Measurements from ENCODE around the gene CNBP. TPM values are rescaled to one million over a fixed set of nuclear protein-coding genes. Genes with fewer than 3 reads are reported as not detected.

Gene CNBP
- total RNA-seq, 4 donors from 2014 or later = 169 to 329 (median 258) TPM

GRCh38 chr3:129184396-129184657 lies 631 bp upstream of the CNBP start:
- TF ChIP-seq CTCF (IDR thresholded peaks at IDR 0.05) (no peak), EP300 (IDR thresholded peaks at IDR 0.05; ENCODE audit: low read depth) (no peak), POLR2AphosphoS5 (IDR thresholded peaks at IDR 0.05) (no peak), POLR2A (IDR thresholded peaks at IDR 0.05) (no peak)
- intact Hi-C loops (cut with DNase I; ENCODE audit: low total_unique reads) (no loop called here), in situ Hi-C loops (cut with MboI; ENCODE audit: low pct_ligation_motif_present in 1 of 4, low pct_unique_long_range_greater_than_20kb in 1 of 4, low sequenced_read_pairs in 3 of 4) (no loop called here)
- H3K27ac ChIP-seq = peak overlapping the region; percentile 96 to 99 (median 99)
- peak overlapping the region; percentile 37 to 93 (median 88) for H3K4me3 ChIP-seq
- 0% methylated on average over 5 of the region's 5 CpGs; no CpG with 5 or more reads in 1 of the 2 donors for WGBS, 2 donors (ENCODE audit: low coverage in 1 of 2)
- no peaks in the 10 kb centered on the region for H3K36me3 ChIP-seq
- DNase-seq = peak; percentile 26
- H3K27me3 ChIP-seq = no peaks in the 10 kb centered on the region
- H3K9me3 ChIP-seq = no peaks in the 10 kb centered on the region
- H3K4me1 ChIP-seq = peaks cover 18 to 57% (median 30%) of the 10 kb centered on the region in 4 donors

- H3K27ac ChIP-seq = peak overlapping the region; percentile 96 to 99 (median 99)
- no peaks in the 10 kb centered on the region for H3K36me3 ChIP-seq
- H3K4me3 ChIP-seq = peak overlapping the region; percentile 55 to 93 (median 88)
- in situ Hi-C loops (cut with MboI; ENCODE audit: low pct_ligation_motif_present in 1 of 4, low pct_unique_long_range_greater_than_20kb in 1 of 4, low sequenced_read_pairs in 3 of 4) (no loop called here), intact Hi-C loops (cut with DNase I; ENCODE audit: low total_unique reads) (no loop called here)
- peak; percentile 24 for DNase-seq
- WGBS, 2 donors (ENCODE audit: low coverage in 1 of 2) = 0 to 1% methylated on average over 9 to 24 of the region's 24 CpGs
- TF ChIP-seq EP300 (IDR thresholded peaks at IDR 0.05; ENCODE audit: low read depth) (no peak), POLR2AphosphoS5 (IDR thresholded peaks at IDR 0.05) (no peak), POLR2A (IDR thresholded peaks at IDR 0.05) (no peak), CTCF (IDR thresholded peaks at IDR 0.05) (no peak)
- no peaks in the 10 kb centered on the region for H3K27me3 ChIP-seq
- no peaks in the 10 kb centered on the region for H3K9me3 ChIP-seq
- peaks cover 29 to 74% (median 44%) of the 10 kb centered on the region in 4 donors for H3K4me1 ChIP-seq
Measured at GRCh38 chr3:129182390-129183185, 1.1 kb downstream of the CNBP start.

GRCh38 chr3:129181819-129182218 lies 1.9 kb downstream of the CNBP start:
- H3K4me1 ChIP-seq = peaks cover 37 to 81% (median 49%) of the 10 kb centered on the region in 4 donors
- H3K4me3 ChIP-seq = peak overlapping the region; percentile 55 to 93 (median 88)
- no peaks in the 10 kb centered on the region for H3K36me3 ChIP-seq
- TF ChIP-seq POLR2AphosphoS5 (IDR thresholded peaks at IDR 0.05) (no peak), CTCF (IDR thresholded peaks at IDR 0.05) (no peak), POLR2A (IDR thresholded peaks at IDR 0.05) (no peak), EP300 (IDR thresholded peaks at IDR 0.05; ENCODE audit: low read depth) (no peak)
- in situ Hi-C loops (cut with MboI; ENCODE audit: low pct_ligation_motif_present in 1 of 4, low pct_unique_long_range_greater_than_20kb in 1 of 4, low sequenced_read_pairs in 3 of 4) (no loop called here), intact Hi-C loops (cut with DNase I; ENCODE audit: low total_unique reads) (no loop called here)
- H3K27me3 ChIP-seq = no peaks in the 10 kb centered on the region
- 10 to 11% methylated on average over 3 of the region's 3 CpGs for WGBS, 2 donors (ENCODE audit: low coverage in 1 of 2)
- no peak for DNase-seq
- H3K9me3 ChIP-seq = no peaks in the 10 kb centered on the region
- H3K27ac ChIP-seq = peak overlapping the region; percentile 96 to 99 (median 99)

GRCh38 chr3:129180461-129180860 lies 3.2 kb downstream of the CNBP start:
- whole genome bisulfite sequencing, 2 donors (ENCODE audit: low coverage in 1 of 2) = 40 to 52% methylated on average over 1 of the region's 1 CpG
- peaks cover 36 to 81% (median 53%) of the 10 kb centered on the region in 4 donors for H3K4me1 ChIP-seq
- no peaks in the 10 kb centered on the region for H3K9me3 ChIP-seq
- no peaks in the 10 kb centered on the region for H3K27me3 ChIP-seq
- intact Hi-C loops (cut with DNase I; ENCODE audit: low total_unique reads) (no loop called here), in situ Hi-C loops (cut with MboI; ENCODE audit: low pct_ligation_motif_present in 1 of 4, low pct_unique_long_range_greater_than_20kb in 1 of 4, low sequenced_read_pairs in 3 of 4) (no loop called here)
- H3K27ac ChIP-seq = peak overlapping the region; percentile 96 to 99 (median 99)
- no peaks in the 10 kb centered on the region for H3K36me3 ChIP-seq
- TF ChIP-seq POLR2A (IDR thresholded peaks at IDR 0.05) (no peak), CTCF (IDR thresholded peaks at IDR 0.05) (no peak), EP300 (IDR thresholded peaks at IDR 0.05; ENCODE audit: low read depth) (no peak), POLR2AphosphoS5 (IDR thresholded peaks at IDR 0.05) (no peak)
- no peak for DNase-seq
- peak overlapping the region in 1 of 4 donors; percentile 90 for H3K4me3 ChIP-seq

All from transverse colon (tissue), 4 donors.